Medulla oblongata (tissue), 1 donor: ENCODE results near the gene KIR3DL1.
"Not testable (repeated sequence)": the region's sequence is repeated elsewhere in the genome, so short reads cannot be mapped to it uniquely, and the experiment has no call there.

Source experiments
- DNase-seq: peaks from one replicate; pipeline ENCODE4 v3.0.0-alpha.2; 2015; ENCODE audit errors: extremely low spot score

The KIR3DL1 gene

DNA sequence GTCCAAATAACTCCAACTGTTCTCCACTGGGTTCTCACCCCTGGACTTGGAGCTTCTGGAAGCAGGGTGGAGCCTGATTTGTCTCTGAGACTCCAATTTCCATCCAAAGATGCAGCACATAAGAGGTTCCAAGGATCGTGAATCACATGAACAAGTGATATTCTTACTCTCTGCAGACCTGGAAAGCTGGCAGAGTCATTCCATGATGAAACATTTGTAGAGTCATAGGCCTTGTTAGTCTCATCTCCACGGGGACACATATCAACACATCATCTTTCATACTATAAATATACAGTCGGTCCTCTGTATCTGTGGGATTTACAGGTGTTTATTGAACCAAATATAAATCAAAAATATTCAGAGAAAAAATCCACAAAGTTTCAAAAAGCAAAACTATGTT lies 1.7 kb upstream of the KIR3DL1 start:
- DNase-seq = not testable (repeated sequence)

DNA sequence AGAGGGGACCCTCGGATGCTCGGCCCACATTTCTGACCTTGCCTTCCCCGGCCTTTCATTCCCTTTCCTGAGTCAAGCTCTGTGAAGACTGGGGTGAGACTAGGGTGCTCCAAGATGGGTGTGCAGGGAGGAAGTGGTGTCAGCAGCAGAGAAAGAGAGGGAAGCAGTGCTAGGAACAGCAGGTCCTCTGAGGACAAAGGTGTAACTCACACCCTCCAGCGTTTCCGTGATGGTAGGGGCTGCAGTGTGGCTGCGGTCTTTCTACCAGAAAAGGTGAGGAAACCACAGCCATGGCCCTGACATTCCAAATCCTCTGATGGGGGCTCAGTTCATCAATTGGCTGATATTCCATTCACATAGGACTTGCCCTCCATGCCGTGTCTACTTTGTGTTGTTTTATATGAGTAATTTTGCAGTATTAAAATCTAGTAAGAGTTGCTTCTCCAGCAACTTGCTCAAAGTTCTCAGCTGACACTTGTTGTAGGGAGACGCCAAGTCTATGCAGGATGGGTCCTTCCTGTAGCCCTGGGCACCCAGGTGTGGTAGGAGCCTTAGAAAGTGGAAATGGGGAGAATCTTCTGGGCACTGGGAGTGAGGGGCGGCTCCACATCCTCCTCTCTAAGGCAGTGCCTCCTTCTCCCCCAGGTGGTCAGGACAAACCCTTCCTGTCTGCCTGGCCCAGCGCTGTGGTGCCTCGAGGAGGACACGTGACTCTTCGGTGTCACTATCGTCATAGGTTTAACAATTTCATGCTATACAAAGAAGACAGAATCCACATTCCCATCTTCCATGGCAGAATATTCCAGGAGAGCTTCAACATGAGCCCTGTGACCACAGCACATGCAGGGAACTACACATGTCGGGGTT lies 1.6 kb downstream of the KIR3DL1 start:
- DNase-seq = no peak

DNA sequence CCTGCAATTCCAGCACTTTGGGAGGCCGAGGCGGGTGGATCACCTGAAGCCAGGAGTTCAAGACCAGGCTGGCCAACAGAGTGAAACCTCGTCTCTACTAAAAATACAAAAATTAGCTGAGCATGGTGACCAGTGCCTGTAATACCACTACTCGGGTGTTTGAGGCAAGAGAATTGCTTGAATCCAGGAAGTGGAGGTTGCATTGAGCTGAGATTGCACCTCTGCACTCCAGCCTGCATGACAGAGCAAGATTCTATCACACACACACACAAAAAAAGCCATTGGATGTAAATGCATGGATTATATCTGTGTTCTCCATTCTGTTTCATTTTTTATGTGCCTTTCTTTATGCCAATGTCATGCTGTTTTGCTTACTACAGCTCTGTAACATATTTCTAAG lies 8.1 kb downstream of the KIR3DL1 start:
- not testable (repeated sequence) for DNase-seq

DNA sequence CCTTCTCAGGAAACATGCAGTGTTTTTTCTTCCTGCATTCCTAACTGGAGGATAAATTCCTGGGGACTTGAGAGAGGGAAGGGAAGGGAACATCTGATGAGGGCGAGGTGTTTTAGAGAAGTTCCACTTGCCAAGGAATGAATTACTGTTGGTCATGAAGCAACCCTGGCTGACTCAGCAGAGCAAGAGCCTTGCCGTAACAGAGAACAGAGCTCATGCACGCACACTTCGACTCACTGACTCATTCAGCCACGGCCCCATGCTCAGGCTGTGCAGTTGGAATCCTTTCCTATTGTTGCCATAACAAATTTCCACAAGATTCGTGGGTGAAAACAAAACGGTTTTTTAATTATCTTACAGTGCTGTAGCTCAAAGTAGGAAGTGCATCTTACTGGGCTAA lies 9.1 kb downstream of the KIR3DL1 start:
- not testable (repeated sequence) for DNase-seq

DNA sequence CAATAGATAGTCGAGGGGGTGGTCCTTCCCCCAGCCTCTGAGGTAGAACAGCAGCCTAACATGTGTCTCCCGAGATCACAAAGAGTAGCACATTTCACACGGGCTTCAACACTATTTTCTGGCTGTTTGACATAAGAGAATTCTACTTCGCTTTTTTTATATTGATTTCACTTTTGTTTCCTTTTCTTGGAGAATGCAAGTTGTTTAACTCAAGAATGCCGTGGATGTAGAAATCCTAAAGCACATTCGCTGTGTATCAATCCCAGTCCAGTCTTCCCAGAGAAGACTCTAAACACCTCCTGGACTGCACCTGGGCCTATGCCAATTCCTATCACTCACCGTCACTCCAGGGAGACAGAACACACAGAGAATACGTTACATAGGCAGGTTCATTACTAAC lies 11.8 kb downstream of the KIR3DL1 start:
- DNase-seq = not testable (repeated sequence)

DNA sequence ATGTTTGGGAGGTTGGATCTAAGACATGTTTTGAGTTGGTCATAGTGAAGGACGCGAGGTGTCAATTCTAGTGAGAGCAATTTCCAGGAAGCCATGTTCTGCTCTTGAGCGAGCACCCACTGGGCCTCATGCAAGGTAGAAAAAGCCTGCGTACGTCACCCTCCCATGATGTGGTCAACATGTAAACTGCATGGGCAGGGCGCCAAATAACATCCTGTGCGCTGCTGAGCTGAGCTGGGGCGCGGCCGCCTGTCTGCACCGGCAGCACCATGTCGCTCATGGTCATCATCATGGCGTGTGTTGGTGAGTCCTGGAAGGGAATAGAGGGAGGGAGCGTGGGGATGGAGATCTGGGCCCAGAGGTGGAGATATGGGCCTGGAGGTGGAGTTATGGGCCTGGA lies 16.2 kb downstream of the KIR3DL1 start, which contains the start of gene KIR2DS4:
Gene KIR2DS4, plus strand, starts transcription at position 181 of the 400 bp plus-strand sequence.
- not testable (repeated sequence) for DNase-seq

DNA sequence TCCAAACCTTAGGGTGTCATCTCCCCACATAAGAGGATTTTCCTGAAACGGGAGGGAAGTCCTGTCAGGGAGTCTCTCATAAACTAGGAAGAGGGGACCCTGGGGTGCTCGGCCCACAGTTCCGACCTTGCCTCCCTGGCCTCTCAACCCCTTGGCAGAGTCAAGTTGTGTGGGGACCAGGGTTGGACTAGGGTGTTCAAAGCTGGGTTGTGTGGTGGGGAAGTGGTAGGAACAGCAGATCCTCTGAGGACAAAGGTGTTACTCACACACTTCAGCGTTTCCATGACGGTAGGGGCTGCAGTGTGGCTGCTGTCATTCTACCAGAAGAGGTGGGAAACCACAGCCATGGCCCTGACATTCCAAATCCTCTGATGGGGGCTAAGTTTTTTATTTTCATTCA lies 18.9 kb downstream of the KIR3DL1 start:
- not testable (repeated sequence) for DNase-seq

DNA sequence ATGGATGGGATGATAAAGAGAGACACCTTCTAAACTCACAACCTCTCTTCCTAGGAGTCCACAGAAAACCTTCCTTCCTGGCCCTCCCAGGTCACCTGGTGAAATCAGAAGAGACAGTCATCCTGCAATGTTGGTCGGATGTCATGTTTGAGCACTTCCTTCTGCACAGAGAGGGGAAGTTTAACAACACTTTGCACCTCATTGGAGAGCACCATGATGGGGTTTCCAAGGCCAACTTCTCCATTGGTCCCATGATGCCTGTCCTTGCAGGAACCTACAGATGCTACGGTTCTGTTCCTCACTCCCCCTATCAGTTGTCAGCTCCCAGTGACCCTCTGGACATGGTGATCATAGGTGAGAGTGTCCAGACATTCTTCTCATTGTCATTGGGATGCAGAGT lies 21.3 kb downstream of the KIR3DL1 start:
- DNase-seq = not testable (repeated sequence)

DNA sequence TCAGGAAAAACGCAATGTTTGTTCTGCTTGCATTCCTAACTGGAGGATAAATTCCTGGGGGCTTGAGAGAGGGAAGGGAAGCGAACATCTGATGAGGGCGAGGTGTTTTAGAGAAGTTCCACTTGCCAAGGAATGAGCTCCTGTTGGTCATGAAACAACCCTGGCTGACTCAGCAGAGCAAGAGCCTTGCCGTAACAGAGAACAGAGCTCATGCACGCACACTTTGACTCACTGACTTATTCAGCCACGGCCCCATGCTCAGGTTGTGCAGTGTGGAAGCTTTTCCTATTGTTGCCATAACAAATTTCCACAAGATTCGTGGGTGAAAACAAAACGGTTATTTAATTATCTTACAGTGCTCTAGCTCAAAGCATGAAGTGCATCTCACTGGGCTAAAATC lies 26.9 kb downstream of the KIR3DL1 start:
- DNase-seq = not testable (repeated sequence)

DNA sequence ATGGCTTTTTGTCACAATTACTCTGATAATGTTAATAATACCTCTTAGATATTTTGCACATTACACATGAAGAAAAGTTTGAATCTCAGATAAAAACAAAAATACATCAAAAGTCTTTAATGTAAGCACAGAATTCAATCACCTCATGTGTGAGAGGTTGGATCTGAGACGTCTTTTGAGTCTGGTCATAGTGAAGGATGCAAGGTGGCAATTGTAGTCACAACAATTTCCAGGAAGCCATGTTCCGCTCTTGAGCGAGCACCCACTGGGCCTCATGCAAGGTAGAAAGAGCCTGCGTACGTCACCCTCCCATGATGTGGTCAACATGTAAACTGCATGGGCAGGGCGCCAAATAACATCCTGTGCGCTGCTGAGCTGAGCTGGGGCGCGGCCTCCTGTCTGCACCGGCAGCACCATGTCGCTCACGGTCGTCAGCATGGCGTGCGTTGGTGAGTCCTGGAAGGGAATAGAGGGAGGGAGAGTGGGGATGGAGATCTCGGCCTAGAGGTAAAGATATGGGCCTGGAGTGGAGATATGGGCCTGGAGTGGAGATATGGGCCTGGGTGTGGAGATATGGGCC lies 33.9 kb downstream of the KIR3DL1 start, which contains the start of gene KIR3DL2:
Gene KIR3DL2, plus strand, starts transcription at position 383 of the 580 bp plus-strand sequence. Its CDS starts 33 bp downstream, at position 416.
- DNase-seq = not testable (repeated sequence)

DNA sequence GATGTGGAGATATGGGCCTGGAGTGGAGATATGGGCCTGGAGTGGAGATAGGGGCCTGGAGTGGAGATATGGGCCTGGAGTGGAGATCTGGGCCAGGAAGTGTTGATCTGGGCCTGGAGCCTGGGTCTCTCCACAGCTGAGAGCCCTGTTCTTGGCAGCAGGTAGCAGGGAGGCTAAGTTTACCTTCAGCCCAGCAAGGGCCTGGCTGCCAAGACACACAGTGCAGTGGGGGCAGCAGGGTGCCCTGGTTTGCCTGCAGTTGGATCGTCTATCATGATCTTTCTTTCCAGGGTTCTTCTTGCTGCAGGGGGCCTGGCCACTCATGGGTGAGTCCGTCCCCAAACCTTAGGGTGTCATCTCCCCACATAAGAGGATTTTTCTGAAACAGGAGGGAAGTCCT lies 34.7 kb downstream of the KIR3DL1 start:
- no peak for DNase-seq

DNA sequence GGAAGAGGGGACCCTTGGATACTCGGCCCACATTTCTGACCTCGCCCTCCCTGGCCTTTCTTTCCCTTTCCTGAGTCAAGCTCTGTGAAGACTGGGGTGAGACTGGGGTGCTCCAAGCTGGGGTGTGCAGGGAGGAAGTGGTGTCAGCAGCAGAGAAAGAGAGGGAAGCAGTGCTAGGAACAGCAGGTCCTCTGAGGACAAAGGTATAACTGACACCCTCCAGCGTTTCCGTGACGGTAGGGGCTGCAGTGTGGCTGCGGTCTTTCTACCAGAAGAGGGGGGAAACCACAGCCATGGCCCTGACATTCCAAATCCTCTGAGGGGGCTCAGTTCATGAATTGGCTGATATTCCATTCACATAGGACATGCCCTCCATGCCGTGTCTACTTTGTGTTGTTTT lies 35.1 kb downstream of the KIR3DL1 start:
- no peak for DNase-seq

DNA sequence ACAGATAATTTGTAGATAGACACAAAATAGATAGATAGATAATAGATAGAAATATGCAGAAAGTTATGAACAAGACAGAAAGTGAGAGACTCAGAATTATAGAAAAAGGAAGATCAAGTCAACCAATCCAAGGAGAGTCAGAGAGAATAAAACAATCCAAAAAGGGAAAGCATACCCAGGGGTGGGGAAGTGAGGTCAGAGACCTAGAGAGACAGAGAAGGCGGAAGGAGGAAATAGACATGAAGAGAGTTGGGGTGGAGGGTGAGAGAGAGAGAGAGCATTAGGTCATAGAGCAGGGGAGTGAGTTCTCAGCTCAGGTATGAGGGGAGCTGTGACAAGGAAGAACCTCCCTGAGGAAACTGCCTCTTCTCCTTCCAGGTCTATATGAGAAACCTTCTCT lies 39.0 kb downstream of the KIR3DL1 start:
- DNase-seq = not testable (repeated sequence)

DNA sequence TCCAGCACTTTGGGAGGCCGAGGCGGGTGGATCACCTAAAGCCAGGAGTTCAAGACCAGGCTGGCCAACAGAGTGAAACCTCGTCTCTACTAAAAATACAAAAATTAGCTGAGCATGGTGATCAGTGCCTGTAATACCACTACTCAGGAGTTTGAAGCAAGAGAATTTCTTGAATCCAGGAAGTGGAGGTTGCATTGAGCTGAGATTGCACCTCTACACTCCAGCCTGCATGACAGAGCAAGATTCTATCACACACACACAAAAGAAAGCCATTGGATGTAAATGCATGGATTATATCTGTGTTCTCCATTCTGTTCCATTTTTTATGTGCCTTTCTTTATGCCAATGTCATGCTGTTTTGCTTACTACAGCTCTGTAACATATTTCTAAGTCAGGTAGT lies 42.2 kb downstream of the KIR3DL1 start:
- DNase-seq = not testable (repeated sequence)

DNA sequence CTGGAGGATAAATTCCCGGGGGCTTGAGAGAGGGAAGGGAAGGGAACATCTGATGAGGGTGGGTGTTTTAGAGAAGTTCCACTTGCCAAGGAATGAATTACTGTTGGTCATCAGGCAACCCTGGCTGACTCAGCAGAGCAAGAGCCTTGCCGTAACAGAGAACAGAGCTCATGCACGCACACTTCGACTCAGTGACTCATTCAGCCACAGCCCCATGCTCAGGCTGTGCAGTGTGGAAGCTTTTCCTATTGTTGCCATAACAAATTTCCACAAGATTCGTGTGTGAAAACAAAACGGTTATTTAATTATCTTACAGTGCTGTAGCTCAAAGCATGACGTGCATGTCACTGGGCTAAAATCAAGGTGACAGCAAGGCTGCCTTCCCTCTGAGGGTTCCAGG lies 43.2 kb downstream of the KIR3DL1 start:
- DNase-seq = not testable (repeated sequence)

DNA sequence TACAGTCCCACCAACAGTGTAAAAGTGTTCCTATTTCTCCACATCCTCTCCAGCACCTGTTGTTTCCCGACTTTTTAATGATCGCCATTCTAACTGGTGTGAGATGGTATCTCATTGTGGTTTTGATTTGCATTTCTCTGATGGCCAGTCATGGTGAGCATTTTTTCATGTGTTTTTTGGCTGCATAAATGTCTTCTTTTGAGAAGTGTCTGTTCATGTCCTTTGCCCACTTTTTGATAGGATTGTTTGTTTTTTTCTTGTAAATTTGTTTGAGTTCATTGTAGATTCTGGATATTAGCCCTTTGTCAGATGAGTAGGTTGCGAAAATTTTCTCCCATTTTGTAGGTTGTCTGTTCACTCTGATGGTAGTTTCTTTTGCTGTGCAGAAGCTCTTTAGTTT lies 47.2 kb downstream of the KIR3DL1 start:
- not testable (repeated sequence) for DNase-seq

DNA sequence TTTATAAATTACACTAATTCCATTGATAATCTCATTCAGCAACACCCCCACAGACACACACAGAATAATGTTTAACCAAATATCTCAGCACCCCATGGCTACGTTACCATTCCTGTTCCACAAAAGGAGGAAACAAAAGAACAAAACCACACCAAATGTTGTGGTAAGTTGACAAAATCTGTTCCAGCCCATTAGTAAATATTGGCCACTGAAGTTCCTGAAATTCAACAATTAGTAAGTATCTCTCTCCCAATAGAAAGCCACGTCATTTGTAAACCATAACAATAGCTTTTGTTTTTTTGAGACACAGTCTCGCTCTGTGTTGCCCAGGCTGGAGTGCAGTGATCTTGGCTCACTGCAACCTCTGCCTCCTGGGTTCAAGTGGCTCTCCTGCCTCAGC lies 55.4 kb downstream of the KIR3DL1 start:
- DNase-seq = no peak

DNA sequence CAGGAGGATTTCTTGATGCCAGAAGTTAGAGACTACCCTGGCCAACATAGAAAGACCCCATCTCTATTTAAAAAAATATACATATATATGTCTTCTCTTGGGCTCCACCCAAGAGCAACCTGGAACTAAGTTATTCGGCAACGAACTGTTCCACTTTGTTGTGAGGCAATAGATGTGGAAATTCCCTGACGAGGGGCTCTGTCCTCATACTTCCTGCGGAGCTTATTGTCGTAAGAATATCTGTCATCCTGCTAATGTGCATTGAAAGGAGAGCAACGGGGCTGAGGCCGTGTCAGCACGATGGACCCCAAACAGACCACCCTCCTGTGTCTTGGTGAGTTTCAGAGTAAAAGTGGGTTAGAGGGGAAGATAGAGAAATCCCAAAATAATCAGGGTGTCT lies 57.7 kb downstream of the KIR3DL1 start, which contains the start of gene FCAR:
Gene FCAR, plus strand, starts transcription at position 246 of the 400 bp plus-strand sequence. Its CDS starts 55 bp downstream, at position 301.
- no peak for DNase-seq

DNA sequence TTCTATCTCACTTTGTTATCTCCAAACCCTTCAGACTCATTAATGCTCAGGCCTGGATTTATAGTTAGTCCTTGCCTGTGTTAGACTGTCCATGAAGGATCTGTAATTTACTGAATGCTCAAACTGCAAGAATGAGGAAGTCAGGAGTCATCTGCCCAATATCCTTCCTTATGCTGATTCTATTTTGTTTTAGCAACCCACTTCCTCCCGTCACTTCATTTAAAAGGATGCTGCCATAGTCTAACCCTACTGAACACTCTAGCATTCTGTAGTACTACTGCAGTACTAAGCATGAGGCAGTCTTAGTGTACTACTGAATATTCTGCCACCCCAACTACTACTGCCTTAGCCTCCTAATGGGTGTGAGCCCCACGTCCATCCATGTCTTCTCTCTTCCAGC lies 59.2 kb downstream of the KIR3DL1 start:
- peak; percentile 65 for DNase-seq

DNA sequence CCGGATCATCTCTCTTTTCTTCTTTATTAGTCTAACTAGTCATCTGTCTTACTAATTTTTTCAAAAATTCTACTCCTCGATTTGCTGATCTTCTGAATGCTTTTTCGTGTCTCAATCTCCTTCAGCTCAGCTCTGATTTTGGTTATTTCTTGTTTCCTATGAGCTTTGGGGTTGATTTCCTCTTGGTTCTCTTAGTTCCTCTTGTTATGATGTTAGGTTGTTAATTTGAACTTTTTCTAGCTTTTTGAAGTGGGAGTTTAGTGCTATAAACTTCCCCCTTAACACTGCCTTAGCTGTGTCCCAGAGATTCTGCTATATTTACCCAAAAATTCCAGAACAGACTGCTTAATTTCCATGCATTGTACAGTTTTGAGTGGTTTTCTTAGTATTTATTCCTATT lies 61.2 kb downstream of the KIR3DL1 start:
- DNase-seq = peak; percentile 14
